Posterior vena cava (tissue), 2 donors: ENCODE results near the gene DHFR2. TPM values are rescaled to one million over a fixed set of nuclear protein-coding genes. Genes with fewer than 3 reads are reported as not detected.

Experiments used
- DNase-seq: peaks from one replicate; pipeline ENCODE4 v3.0.0-alpha.2; 2020; ENCODE audit warnings: low spot score
- intact Hi-C, 2 donors: fragments of 100-400 bp; cut with DNase I; formaldehyde crosslinking; loops; one replicate each; pipeline versions ENCODE4 v1.14.1 to v1.14.2; 2022 to 2023
- total RNA-seq, 2 donors: library from RNA; stranded (reverse); fragmentation: NEBNext Ultra II Directional; extraction: Animal tissue kit (Norgen Biotek cat#: 25700); gene quantifications; one replicate each; pipeline ENCODE4 v1.2.1, GENCODE V29; 2021
- donor health status: DM: yes; HTN: yes; CAD: no.
- donor health status: DM: yes; HTN: yes; CAD: no.

Gene DHFR2
- total RNA-seq, 2 donors from 2014 or later, result 5.2 to 7.1 TPM

- intact Hi-C loops, result no loop called here
- DNase-seq, result no peak
Measured at GRCh38 chr3:94015025-94015424, 47.7 kb downstream of the DHFR2 start.

DNA sequence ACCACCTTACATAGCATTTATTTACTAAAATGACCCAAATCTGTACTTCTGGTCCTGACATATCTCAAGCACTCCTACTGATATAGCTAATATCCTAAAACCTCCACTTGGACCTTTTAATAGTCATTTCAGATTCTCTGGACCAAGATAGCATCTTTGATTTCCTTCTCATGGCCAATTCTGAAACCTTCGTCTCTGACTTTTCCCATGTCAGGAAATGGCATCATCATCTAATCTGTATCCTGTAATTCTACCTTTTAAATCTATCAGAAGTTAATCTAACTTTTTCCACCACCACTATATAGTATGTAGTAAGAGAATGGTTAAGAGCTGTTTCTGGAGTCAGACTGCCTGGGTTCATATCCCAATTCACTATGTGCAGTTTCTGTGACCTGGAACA lies 50.5 kb downstream of the DHFR2 start:
- no peak for DNase-seq

GRCh38 chr3:94011233-94011711 lies 51.4 kb downstream of the DHFR2 start:
- intact Hi-C loops, result no loop called here
- no peak for DNase-seq

More for the DNA sequence above, 50.5 kb downstream of the DHFR2 start:
- intact Hi-C loops, result no loop called here

DNA sequence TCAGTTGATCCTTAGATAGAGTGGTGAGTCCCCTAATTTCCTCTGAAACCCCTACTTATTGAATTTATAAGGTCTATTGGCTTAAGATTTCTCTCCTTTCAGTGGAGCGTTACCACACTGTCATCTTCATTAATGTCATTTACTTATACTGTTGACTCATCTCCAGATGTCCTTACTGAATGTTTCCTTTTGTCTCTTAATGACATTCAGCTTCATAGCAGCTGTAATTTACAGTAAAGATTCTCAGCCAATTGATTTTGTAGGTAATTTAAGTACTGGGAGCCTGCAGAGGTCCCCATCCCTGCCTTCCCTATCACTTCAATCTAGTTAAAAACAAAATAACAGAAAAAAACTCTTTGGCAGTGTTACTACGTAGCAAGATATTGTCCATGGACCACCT lies 53.1 kb downstream of the DHFR2 start:
- intact Hi-C loops, result loop anchor here in 1 of 2 donors (5.0 kb wide), 1 partner anchor 63 kb away; no protein-coding TSS in a partner anchor
- DNase-seq, result no peak

DNA sequence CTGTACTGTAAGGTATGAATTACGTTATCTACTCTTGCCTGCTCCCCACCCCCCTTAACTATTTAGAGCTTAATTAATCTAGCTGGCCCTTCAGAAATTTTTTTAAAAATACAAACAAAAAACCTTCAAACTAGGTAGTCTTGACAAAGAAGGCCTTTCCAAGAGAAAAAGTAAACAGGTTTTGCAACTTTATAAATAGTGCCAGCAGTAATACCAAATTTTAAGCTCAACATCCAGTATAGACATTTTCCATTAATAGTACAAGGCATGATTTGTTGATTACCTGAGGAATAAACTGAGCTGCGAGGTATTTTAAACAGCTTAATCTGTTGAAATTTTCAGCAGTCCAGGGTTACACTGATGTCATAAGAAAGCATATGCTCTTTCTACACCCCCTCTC lies 54.5 kb downstream of the DHFR2 start:
- DNase-seq, result no peak
- intact Hi-C loops, result loop anchor here in 1 of 2 donors (5.0 kb wide), 1 partner anchor 64 kb away; no protein-coding TSS in a partner anchor

Other genes starting within 250 kb of the DHFR2 start
- gene PROS1, start 89.0 kb downstream of the DHFR2 start, total RNA-seq, result 10 to 100 TPM; 32.9 to 61.4 TPM
- gene ARL13B, start 82.8 kb downstream of the DHFR2 start, total RNA-seq, result 10 to 100 TPM; 12.3 to 14.0 TPM
- gene STX19, start 34.3 kb downstream of the DHFR2 start, total RNA-seq, result not detected
- 10 to 100 TPM; 11.8 to 12.1 TPM for gene NSUN3, start 145 bp upstream of the DHFR2 start, total RNA-seq